GM04504 (cell line): ENCODE measurements around the gene HACE1.
A peak's percentile ranks its signal among the peaks of the same experiment; 100 is the strongest.

ENCODE experiments used
- DNase-seq: peaks from one replicate; pipeline ENCODE4 v3.0.0-alpha.2; 2012; ENCODE audit warnings: low read depth

Gene HACE1

GRCh38 chr6:104685871-104686549 lies 173.7 kb downstream of the HACE1 start:
- no peak for DNase-seq

- no peak for DNase-seq
Measured at GRCh38 chr6:104684911-104685415, 174.8 kb downstream of the HACE1 start.

GRCh38 chr6:104683809-104684208 lies 175.9 kb downstream of the HACE1 start:
- DNase-seq: no peak

GRCh38 chr6:104682722-104683643 lies 176.7 kb downstream of the HACE1 start:
- DNase-seq: peak; percentile 27

- no peak for DNase-seq
Measured at GRCh38 chr6:104680539-104680938, 179.2 kb downstream of the HACE1 start.

GRCh38 chr6:104679971-104680370 lies 179.7 kb downstream of the HACE1 start:
- DNase-seq: no peak
